Caco-2 (cell line): ENCODE measurements around the gene VMA21. TPM values are rescaled to one million over a fixed set of nuclear protein-coding genes. Genes with fewer than 3 reads are reported as not detected.

Experiments used
- BruUV-seq: library from RNA; stranded (reverse); fragments of 400-500 nt; replicated peaks from 2 replicates; lab custom pipeline; 2021; lab: Mats Ljungman, UMichigan
- CTCF ChIA-PET: fragments of 300-600 bp; sonication (Branson Sonifier 250); formaldehyde crosslinking; loops from one replicate; lab custom pipeline; 2022; ENCODE audit warnings: antibody characterized with exemption; lab: Charles Lee
- POLR2A ChIA-PET: fragments of 300-600 bp; sonication (Branson Sonifier 250); formaldehyde crosslinking; loops from one replicate; lab custom pipeline; 2022; ENCODE audit warnings: antibody characterized with exemption; lab: Charles Lee
- DNase-seq, 2 experiments: peaks; one replicate each; pipeline versions ENCODE4 v3.0.0 to v3.0.0-alpha.2; 2020 to 2022
- H3K27me3 ChIP-seq: replicated peaks from 2 replicates; pipeline ENCODE4 v1.6.0; 2011; ENCODE audit warnings: low read length; ENCODE audit not compliant: control insufficient read depth, insufficient read depth
- H3K36me3 ChIP-seq: 2 replicates; pipeline ENCODE4 v1.5.1; 2011; ENCODE audit warnings: low read length; ENCODE audit not compliant: control insufficient read depth, insufficient read depth
- H3K4me1 ChIP-seq: fragments of 250-450 bp; sonication (Bioruptor Pico); 2 replicates; pipeline ENCODE4 v1.5.1; 2020; ENCODE audit warnings: mild to moderate bottlenecking
- H3K4me3 ChIP-seq: 2 replicates; pipeline ENCODE4 v1.5.1; 2011; ENCODE audit warnings: low read depth, mild to moderate bottlenecking, control low read depth, low read length
- H3K9me3 ChIP-seq: fragments of 250-450 bp; sonication (Bioruptor Pico); 2 replicates; pipeline ENCODE4 v1.5.1; 2020; ENCODE audit warnings: mild to moderate bottlenecking, moderate library complexity
- H3K27ac Mint-ChIP-seq: one replicate; pipeline ENCODE4 v1.8.0; 2022; ENCODE audit warnings: mixed read lengths; ENCODE audit not compliant: unreplicated experiment
- H3K27me3 Mint-ChIP-seq: one replicate; pipeline ENCODE4 v1.8.0; 2022; ENCODE audit warnings: mixed read lengths; ENCODE audit not compliant: insufficient read depth, unreplicated experiment
- H3K36me3 Mint-ChIP-seq: one replicate; pipeline ENCODE4 v1.8.0; 2022; ENCODE audit warnings: mild to moderate bottlenecking, mixed read lengths; ENCODE audit not compliant: insufficient read depth, unreplicated experiment
- H3K4me1 Mint-ChIP-seq: one replicate; pipeline ENCODE4 v1.8.0; 2022; ENCODE audit warnings: low read depth, mixed read lengths; ENCODE audit not compliant: unreplicated experiment
- H3K4me3 Mint-ChIP-seq: one replicate; pipeline ENCODE4 v1.8.0; 2022; ENCODE audit warnings: mild to moderate bottlenecking, moderate library complexity, mixed read lengths; ENCODE audit not compliant: unreplicated experiment
- H3K9me3 Mint-ChIP-seq: one replicate; pipeline ENCODE4 v1.8.0; 2022; ENCODE audit warnings: mixed read lengths; ENCODE audit not compliant: unreplicated experiment
- intact Hi-C: fragments of 100-400 bp; cut with micrococcal nuclease; formaldehyde crosslinking; loops from one replicate; pipeline ENCODE4 v1.10.0; 2022; ENCODE audit not compliant: unreplicated experiment
- total RNA-seq: library from RNA; stranded (reverse); gene quantifications from 2 replicates; pipeline ENCODE4 v1.2.3, GENCODE V29; 2022
- TF ChIP-seq, protein P1 (sequence below), 2 experiments: fragments of 200-600 bp in 1 of 2; IDR thresholded peaks; 1 replicate in 1 of 2; 2 replicates in 1 of 2; pipeline versions ENCODE4 v1.5.1 to v1.8.0; 2011 to 2022; ENCODE audit warnings: antibody characterized with exemption in 1 of 2, control low read depth in 1 of 2, inconsistent platforms in 1 of 2, low read depth in 1 of 2, low read length in 1 of 2, mild to moderate bottlenecking in 1 of 2, moderate library complexity in 1 of 2; ENCODE audit not compliant: insufficient read depth in 1 of 2, severe bottlenecking in 1 of 2, unreplicated experiment in 1 of 2

The VMA21 gene
- total RNA-seq, 1 experiment from 2014 or later: 39.3 TPM

DNA sequence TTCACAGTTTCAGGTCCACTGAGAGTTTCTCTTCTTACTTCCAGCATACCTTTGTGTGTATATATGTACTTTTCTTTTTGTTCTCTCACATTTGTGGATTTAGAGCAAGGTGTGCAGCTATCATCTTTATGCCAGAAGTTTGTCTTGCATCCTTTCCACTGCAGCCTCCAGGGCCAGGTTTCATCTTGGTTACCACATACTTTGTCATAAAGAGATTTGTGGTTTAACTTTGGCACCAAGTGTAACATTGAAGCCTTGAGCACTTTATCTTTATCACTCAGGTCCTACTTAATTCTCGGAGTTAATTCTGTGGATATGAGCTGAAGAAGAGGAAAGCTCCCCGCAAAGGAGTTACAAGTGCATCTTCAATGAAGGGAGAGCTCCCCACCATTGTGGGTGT, 31.4 kb upstream of the VMA21 start:
- H3K9me3 Mint-ChIP-seq: no peaks in the 10 kb centered on the region
- CTCF ChIA-PET: no interaction called here
- TF ChIP-seq, protein P1, sequence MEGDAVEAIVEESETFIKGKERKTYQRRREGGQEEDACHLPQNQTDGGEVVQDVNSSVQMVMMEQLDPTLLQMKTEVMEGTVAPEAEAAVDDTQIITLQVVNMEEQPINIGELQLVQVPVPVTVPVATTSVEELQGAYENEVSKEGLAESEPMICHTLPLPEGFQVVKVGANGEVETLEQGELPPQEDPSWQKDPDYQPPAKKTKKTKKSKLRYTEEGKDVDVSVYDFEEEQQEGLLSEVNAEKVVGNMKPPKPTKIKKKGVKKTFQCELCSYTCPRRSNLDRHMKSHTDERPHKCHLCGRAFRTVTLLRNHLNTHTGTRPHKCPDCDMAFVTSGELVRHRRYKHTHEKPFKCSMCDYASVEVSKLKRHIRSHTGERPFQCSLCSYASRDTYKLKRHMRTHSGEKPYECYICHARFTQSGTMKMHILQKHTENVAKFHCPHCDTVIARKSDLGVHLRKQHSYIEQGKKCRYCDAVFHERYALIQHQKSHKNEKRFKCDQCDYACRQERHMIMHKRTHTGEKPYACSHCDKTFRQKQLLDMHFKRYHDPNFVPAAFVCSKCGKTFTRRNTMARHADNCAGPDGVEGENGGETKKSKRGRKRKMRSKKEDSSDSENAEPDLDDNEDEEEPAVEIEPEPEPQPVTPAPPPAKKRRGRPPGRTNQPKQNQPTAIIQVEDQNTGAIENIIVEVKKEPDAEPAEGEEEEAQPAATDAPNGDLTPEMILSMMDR (IDR thresholded peaks at IDR 0.05; ENCODE audit: insufficient read depth in 1 of 2, low read depth in 1 of 2, low read length in 1 of 2, severe bottlenecking in 1 of 2, unreplicated experiment in 1 of 2): no peak
- H3K36me3 Mint-ChIP-seq: no peaks in the 10 kb centered on the region
- no TSS peak for BruUV-seq
- POLR2A ChIA-PET: no interaction called here
- Histone ChIP-seq H3K36me3 (no peaks in the 10 kb centered on the region), H3K27me3 (no peaks in the 10 kb centered on the region), H3K4me1 (no peaks in the 10 kb centered on the region), H3K9me3 (no peaks in the 10 kb centered on the region), H3K4me3 (no peak overlapping the region)
- intact Hi-C loops: no loop called here
- no peaks in the 10 kb centered on the region for H3K4me1 Mint-ChIP-seq
- H3K27ac Mint-ChIP-seq: no peak overlapping the region
- DNase-seq: no peak
- H3K4me3 Mint-ChIP-seq: no peak overlapping the region
- peaks cover 6% of the 10 kb centered on the region for H3K27me3 Mint-ChIP-seq

DNA sequence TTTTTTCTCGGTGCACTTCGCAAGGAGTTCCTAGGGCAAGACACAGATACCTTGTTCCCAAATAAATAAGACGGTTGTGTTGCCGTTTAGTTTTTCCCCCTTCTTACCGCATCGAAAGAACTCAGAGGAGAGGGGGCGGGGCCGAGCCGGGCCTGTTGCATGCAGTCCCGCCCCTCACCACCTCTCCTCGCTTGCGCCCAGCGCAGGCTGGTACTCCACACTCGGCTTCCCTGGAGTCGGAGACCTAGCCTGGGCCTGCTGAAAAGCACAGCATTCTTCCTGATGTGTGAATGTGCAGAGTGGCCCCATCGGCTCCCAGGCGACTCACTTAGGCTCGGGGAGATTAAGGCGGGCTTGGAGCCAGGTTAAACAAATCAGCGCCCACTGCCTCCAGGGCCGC, 26.1 kb upstream of the VMA21 start:
- intact Hi-C loops: no loop called here
- no peak overlapping the region for H3K4me3 ChIP-seq
- H3K36me3 ChIP-seq: no peaks in the 10 kb centered on the region
- no peak for DNase-seq
- no peaks in the 10 kb centered on the region for H3K4me1 Mint-ChIP-seq
- H3K27ac Mint-ChIP-seq: no peak overlapping the region
- H3K36me3 Mint-ChIP-seq: no peaks in the 10 kb centered on the region
- H3K9me3 ChIP-seq: no peaks in the 10 kb centered on the region
- H3K27me3 Mint-ChIP-seq: peaks cover 3% of the 10 kb centered on the region
- H3K27me3 ChIP-seq: no peaks in the 10 kb centered on the region
- ChIA-PET CTCF (no interaction called here), POLR2A (no interaction called here)
- BruUV-seq: no TSS peak
- H3K4me3 Mint-ChIP-seq: no peak overlapping the region
- TF ChIP-seq, protein P1 (IDR thresholded peaks at IDR 0.05; ENCODE audit: insufficient read depth in 1 of 2, low read depth in 1 of 2, low read length in 1 of 2, severe bottlenecking in 1 of 2, unreplicated experiment in 1 of 2): no peak
- no peaks in the 10 kb centered on the region for H3K9me3 Mint-ChIP-seq
- no peaks in the 10 kb centered on the region for H3K4me1 ChIP-seq

DNA sequence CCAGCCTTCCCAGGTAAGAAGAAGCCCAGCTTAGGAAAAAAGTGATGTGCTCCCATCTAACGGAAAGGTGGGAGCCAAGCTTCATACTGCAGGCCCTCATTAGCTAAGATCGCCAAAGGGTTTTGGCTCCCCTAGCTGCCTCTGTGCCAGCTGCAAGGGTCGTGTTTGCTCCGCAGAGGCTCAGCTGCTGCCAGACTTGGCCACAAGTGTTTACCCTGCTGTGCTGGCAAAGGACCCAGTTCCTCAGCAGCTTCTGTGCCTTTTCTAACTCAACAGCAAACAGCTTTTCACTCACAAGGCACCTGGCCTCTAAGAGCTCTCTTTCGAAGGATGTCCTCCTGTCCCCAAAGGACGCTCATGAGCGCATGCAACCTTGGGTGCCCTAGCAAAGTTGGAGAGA, 12.2 kb upstream of the VMA21 start:
- H3K4me3 Mint-ChIP-seq: no peak overlapping the region
- DNase-seq: no peak
- no peaks in the 10 kb centered on the region for H3K36me3 Mint-ChIP-seq
- ChIA-PET POLR2A (no interaction called here), CTCF (no interaction called here)
- Histone ChIP-seq H3K4me3 (no peak overlapping the region), H3K36me3 (no peaks in the 10 kb centered on the region), H3K27me3 (no peaks in the 10 kb centered on the region), H3K9me3 (no peaks in the 10 kb centered on the region), H3K4me1 (no peaks in the 10 kb centered on the region)
- BruUV-seq: no TSS peak
- H3K4me1 Mint-ChIP-seq: no peaks in the 10 kb centered on the region
- TF ChIP-seq, protein P1 (IDR thresholded peaks at IDR 0.05; ENCODE audit: insufficient read depth in 1 of 2, low read depth in 1 of 2, low read length in 1 of 2, severe bottlenecking in 1 of 2, unreplicated experiment in 1 of 2): no peak
- H3K9me3 Mint-ChIP-seq: no peaks in the 10 kb centered on the region
- peaks cover 3% of the 10 kb centered on the region for H3K27me3 Mint-ChIP-seq
- no peak overlapping the region for H3K27ac Mint-ChIP-seq
- intact Hi-C loops: no loop called here
